HepG2 (cell line): ENCODE data around the gene PDRG1. TPM values are rescaled to one million over a fixed set of nuclear protein-coding genes. Genes with fewer than 3 reads are reported as not detected.
A peak's percentile ranks its signal among the peaks of the same experiment; 100 is the strongest.

Experiments used
- DR1 ChIP-seq: sonication (generic); formaldehyde crosslinking; IDR thresholded peaks from 2 replicates; pipeline ENCODE4 v1.8.0; 2021; ENCODE audit warnings: mild to moderate bottlenecking, missing genetic modification reagents, inconsistent platforms
- KDM4B ChIP-seq: sonication (generic); formaldehyde crosslinking; IDR thresholded peaks from 2 replicates; pipeline ENCODE4 v1.4.0; 2020; ENCODE audit warnings: missing genetic modification reagents
- KLF11 ChIP-seq: IDR thresholded peaks from 2 replicates; pipeline ENCODE4 v1.6.1; 2016; ENCODE audit warnings: missing compliant biosample characterization
- NFKB2 ChIP-seq: sonication (generic); formaldehyde crosslinking; IDR thresholded peaks from 2 replicates; pipeline ENCODE4 v1.4.0; 2020; ENCODE audit warnings: missing genetic modification reagents, borderline replicate concordance
- RFXANK ChIP-seq: IDR thresholded peaks from 2 replicates; pipeline ENCODE4 v1.6.1; 2016
- SMARCE1 ChIP-seq: fragments of 450-650 bp; IDR thresholded peaks from 2 replicates; pipeline ENCODE4 v1.6.1; 2017; ENCODE audit warnings: borderline replicate concordance
- U2AF2 ChIP-seq: fragments of 200-400 bp; formaldehyde crosslinking; IDR thresholded peaks from 2 replicates; pipeline ENCODE4 v1.6.1; 2017; ENCODE audit warnings: low read depth, mild to moderate bottlenecking, low read length
- ZFP90 ChIP-seq: sonication (generic); formaldehyde crosslinking; IDR thresholded peaks from 2 replicates; pipeline ENCODE4 v1.8.0; 2022; ENCODE audit warnings: missing genetic modification reagents, mild to moderate bottlenecking, inconsistent platforms, borderline replicate concordance
- ZNF136 ChIP-seq: sonication (generic); formaldehyde crosslinking; IDR thresholded peaks from 2 replicates; pipeline ENCODE4 v1.8.1; 2022; ENCODE audit warnings: low read depth, mild to moderate bottlenecking, moderate library complexity, missing genetic modification reagents
- ZNF326 ChIP-seq: sonication (generic); formaldehyde crosslinking; IDR thresholded peaks from 2 replicates; pipeline ENCODE4 v1.4.0; 2020; ENCODE audit warnings: missing genetic modification reagents, borderline replicate concordance
- ZNF501 ChIP-seq: sonication (generic); formaldehyde crosslinking; IDR thresholded peaks from 2 replicates; pipeline ENCODE4 v1.5.1; 2020; ENCODE audit warnings: mild to moderate bottlenecking, moderate library complexity, missing genetic modification reagents
- ZNF75D ChIP-seq: sonication (generic); formaldehyde crosslinking; IDR thresholded peaks from 2 replicates; pipeline ENCODE4 v1.8.1; 2023; ENCODE audit warnings: missing genetic modification reagents, mild to moderate bottlenecking, borderline replicate concordance
- ZSCAN22 ChIP-seq: sonication (generic); formaldehyde crosslinking; IDR thresholded peaks from 2 replicates; pipeline ENCODE4 v1.4.0; 2020; ENCODE audit warnings: mild to moderate bottlenecking, missing genetic modification reagents
- polyA plus RNA-seq, 8 experiments: library from polyadenylated mRNA; depleted of rRNA in 3 of 8; stranded (reverse) in 7 of 8; unstranded in 1 of 8; fragments of >200 nt; fragmentation: Illumina TruSeq in 4 of 8; extraction: Trizol in 4 of 8; gene quantifications; 2 replicates each; pipeline versions ENCODE4 v1.2.1 to v1.2.3, GENCODE V29; 2011 to 2016; ENCODE audit warnings: low read depth in 4 of 8, missing spikeins in 1 of 8, mixed read lengths in 1 of 8; ENCODE audit not compliant: insufficient read depth in 1 of 8
- total RNA-seq, 5 experiments: library from RNA; depleted of rRNA; stranded (reverse); fragments of >200 nt; fragmentation: Illumina TruSeq; extraction: Trizol; gene quantifications; 2 replicates each; pipeline ENCODE4 v1.2.3, GENCODE V29; 2016; ENCODE audit warnings: low read depth in 1 of 5
- TF ChIP-seq, protein P1 (sequence below): IDR thresholded peaks from 2 replicates; pipeline ENCODE4 v1.6.1; 2016; ENCODE audit warnings: low read depth, borderline replicate concordance
- TF ChIP-seq, protein P2 (sequence below): sonication (generic); formaldehyde crosslinking; IDR thresholded peaks from 2 replicates; pipeline ENCODE4 v1.4.0; 2020; ENCODE audit warnings: missing genetic modification reagents
- TF ChIP-seq, protein P3 (sequence below): sonication (generic); formaldehyde crosslinking; conservative IDR thresholded peaks from 2 replicates; pipeline ENCODE4 v1.8.0; 2022; ENCODE audit warnings: mild to moderate bottlenecking, moderate library complexity, missing genetic modification reagents
- TF ChIP-seq, protein P4 (sequence below): sonication (generic); formaldehyde crosslinking; IDR thresholded peaks from 2 replicates; pipeline ENCODE4 v1.8.0; 2022; ENCODE audit warnings: missing genetic modification reagents, low read depth, mild to moderate bottlenecking, borderline replicate concordance
- TF ChIP-seq, protein P5 (sequence below): IDR thresholded peaks from 2 replicates; pipeline ENCODE4 v1.6.1; 2012; ENCODE audit warnings: low read length, improper control_type of control experiment
- TF ChIP-seq, protein P6 (sequence below): sonication (generic); formaldehyde crosslinking; IDR thresholded peaks from 2 replicates; pipeline ENCODE4 v1.5.0; 2020; ENCODE audit warnings: missing genetic modification reagents

PDRG1 gene
- total and polyA plus RNA-seq, 2 of the 13 experiments (the other 11 are each of a cell fraction or from before 2014, with no cell fraction given) = 16.6 to 18.0 TPM

DNA sequence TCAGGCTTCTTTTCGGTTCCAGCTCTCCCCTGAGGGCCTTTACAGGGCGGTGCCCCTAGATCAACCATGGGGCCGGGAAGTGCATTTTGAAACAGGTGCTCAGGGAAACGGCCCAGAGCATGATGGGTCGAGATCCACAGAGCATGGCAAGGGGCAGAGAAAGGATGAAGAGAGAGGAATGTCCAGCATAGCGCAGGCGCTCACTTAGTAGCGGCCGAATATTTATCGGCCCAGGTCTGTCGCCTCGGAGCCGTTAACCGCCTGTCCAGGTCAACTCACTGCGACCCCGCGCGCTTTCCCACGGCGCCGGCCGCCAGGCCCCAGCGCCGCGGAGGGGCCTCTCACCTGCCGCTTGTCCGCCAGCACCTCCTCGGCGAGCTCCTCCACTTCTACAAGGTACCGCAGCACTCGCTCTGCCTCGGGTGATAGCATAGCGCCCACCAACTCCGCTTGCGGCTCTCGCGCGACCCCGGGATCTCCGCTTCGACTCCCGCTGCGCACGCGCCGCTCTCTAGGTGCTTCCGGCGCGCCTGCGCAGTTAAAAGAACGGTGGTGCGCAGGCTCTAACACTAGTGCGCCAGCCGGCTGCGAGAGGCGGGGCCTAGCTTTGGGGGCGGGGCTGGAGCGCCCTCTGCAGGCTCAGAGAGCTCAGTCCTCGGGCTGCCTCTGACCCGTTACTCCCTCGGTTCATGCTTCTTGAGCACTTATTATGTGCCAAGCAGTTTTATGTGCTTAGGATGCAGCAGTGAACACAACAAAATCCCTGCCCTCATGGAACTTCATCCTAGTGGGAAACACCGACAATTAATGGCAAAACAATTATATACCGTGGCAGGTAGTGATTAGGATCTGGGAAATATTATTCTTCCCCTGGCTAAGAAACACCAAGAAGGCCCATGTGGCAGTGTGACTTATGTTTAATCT lies at the start of gene PDRG1 (continued):
- TF ChIP-seq, protein P1, sequence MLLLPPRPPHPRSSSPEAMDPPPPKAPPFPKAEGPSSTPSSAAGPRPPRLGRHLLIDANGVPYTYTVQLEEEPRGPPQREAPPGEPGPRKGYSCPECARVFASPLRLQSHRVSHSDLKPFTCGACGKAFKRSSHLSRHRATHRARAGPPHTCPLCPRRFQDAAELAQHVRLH (CRISPR knock-in tag) = peak; percentile 99
- TF ChIP-seq ZNF501 (CRISPR knock-in tag) (peak; percentile 98), RFXANK (CRISPR knock-in tag) (peak; percentile 81), KLF11 (CRISPR knock-in tag) (peak; percentile 89), ZNF75D (CRISPR knock-in tag) (no peak), ZFP90 (CRISPR knock-in tag) (peak; percentile 98), U2AF2 (no peak), DR1 (CRISPR knock-in tag) (peak; percentile 96), ZNF326 (CRISPR knock-in tag) (no peak), ZNF136 (peak; percentile 98; the same call in 1 of the 2 replicates), KDM4B (CRISPR knock-in tag) (no peak; the same call in 1 of the 2 replicates), ZSCAN22 (CRISPR knock-in tag) (no peak), SMARCE1 (no peak), NFKB2 (peak; percentile 99)
- TF ChIP-seq, protein P2, sequence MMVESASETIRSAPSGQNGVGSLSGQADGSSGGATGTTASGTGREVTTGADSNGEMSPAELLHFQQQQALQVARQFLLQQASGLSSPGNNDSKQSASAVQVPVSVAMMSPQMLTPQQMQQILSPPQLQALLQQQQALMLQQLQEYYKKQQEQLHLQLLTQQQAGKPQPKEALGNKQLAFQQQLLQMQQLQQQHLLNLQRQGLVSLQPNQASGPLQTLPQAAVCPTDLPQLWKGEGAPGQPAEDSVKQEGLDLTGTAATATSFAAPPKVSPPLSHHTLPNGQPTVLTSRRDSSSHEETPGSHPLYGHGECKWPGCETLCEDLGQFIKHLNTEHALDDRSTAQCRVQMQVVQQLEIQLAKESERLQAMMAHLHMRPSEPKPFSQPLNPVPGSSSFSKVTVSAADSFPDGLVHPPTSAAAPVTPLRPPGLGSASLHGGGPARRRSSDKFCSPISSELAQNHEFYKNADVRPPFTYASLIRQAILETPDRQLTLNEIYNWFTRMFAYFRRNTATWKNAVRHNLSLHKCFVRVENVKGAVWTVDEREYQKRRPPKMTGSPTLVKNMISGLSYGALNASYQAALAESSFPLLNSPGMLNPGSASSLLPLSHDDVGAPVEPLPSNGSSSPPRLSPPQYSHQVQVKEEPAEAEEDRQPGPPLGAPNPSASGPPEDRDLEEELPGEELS (CRISPR knock-in tag) = 0 out of 2 replicates have a peak, but pooled peaks have one; percentile 60
- TF ChIP-seq, protein P3, sequence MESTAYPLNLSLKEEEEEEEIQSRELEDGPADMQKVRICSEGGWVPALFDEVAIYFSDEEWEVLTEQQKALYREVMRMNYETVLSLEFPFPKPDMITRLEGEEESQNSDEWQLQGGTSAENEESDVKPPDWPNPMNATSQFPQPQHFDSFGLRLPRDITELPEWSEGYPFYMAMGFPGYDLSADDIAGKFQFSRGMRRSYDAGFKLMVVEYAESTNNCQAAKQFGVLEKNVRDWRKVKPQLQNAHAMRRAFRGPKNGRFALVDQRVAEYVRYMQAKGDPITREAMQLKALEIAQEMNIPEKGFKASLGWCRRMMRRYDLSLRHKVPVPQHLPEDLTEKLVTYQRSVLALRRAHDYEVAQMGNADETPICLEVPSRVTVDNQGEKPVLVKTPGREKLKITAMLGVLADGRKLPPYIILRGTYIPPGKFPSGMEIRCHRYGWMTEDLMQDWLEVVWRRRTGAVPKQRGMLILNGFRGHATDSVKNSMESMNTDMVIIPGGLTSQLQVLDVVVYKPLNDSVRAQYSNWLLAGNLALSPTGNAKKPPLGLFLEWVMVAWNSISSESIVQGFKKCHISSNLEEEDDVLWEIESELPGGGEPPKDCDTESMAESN = peak; percentile 97
- TF ChIP-seq, protein P4, sequence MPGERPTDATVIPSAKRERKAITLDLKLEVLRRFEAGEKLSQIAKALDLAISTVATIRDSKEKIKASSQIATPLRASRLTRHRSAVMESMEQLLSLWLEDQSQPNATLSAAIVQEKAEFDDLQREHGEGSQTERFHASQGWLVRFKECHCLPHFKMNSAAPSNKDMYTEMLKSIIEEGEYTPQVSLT = no peak
- TF ChIP-seq, protein P5, sequence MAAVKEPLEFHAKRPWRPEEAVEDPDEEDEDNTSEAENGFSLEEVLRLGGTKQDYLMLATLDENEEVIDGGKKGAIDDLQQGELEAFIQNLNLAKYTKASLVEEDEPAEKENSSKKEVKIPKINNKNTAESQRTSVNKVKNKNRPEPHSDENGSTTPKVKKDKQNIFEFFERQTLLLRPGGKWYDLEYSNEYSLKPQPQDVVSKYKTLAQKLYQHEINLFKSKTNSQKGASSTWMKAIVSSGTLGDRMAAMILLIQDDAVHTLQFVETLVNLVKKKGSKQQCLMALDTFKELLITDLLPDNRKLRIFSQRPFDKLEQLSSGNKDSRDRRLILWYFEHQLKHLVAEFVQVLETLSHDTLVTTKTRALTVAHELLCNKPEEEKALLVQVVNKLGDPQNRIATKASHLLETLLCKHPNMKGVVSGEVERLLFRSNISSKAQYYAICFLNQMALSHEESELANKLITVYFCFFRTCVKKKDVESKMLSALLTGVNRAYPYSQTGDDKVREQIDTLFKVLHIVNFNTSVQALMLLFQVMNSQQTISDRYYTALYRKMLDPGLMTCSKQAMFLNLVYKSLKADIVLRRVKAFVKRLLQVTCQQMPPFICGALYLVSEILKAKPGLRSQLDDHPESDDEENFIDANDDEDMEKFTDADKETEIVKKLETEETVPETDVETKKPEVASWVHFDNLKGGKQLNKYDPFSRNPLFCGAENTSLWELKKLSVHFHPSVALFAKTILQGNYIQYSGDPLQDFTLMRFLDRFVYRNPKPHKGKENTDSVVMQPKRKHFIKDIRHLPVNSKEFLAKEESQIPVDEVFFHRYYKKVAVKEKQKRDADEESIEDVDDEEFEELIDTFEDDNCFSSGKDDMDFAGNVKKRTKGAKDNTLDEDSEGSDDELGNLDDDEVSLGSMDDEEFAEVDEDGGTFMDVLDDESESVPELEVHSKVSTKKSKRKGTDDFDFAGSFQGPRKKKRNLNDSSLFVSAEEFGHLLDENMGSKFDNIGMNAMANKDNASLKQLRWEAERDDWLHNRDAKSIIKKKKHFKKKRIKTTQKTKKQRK = no peak
- TF ChIP-seq, protein P6, sequence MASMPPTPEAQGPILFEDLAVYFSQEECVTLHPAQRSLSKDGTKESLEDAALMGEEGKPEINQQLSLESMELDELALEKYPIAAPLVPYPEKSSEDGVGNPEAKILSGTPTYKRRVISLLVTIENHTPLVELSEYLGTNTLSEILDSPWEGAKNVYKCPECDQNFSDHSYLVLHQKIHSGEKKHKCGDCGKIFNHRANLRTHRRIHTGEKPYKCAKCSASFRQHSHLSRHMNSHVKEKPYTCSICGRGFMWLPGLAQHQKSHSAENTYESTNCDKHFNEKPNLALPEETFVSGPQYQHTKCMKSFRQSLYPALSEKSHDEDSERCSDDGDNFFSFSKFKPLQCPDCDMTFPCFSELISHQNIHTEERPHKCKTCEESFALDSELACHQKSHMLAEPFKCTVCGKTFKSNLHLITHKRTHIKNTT (CRISPR knock-in tag) = 0 out of 2 replicates have a peak, but pooled peaks have one; percentile 57
